A549 (cell line): Measurements from ENCODE around the gene PLTP. TPM values are rescaled to one million over a fixed set of nuclear protein-coding genes. Genes with fewer than 3 reads are reported as not detected.
A peak's percentile ranks its signal among the peaks of the same experiment; 100 is the strongest.

Source experiments
- ATAC-seq, 2 experiments: fragments of 200-7000 bp in 1 of 2; fragments of >200 bp in 1 of 2; cut with Nextera tagmentation in 1 of 2; cut with Tn5 transposase in 1 of 2; 3 replicates each; pipeline versions ENCODE4 v1.8.0 to v1.9.1; 2018 to 2020; ENCODE audit warnings: mild to moderate bottlenecking in 1 of 2, moderate library complexity in 1 of 2
- CTCF ChIA-PET: fragments of 300-600 bp; sonication (Branson Sonifier 250); formaldehyde crosslinking; extraction: SDS; loops from one replicate; lab custom pipeline; 2021; ENCODE audit warnings: antibody characterized with exemption, inconsistent platforms; lab: Yijun Ruan, JAX
- POLR2A ChIA-PET: fragments of 350-600 bp; formaldehyde crosslinking; extraction: SDS; loops from one replicate; lab custom pipeline; 2021; ENCODE audit warnings: antibody characterized with exemption, inconsistent platforms; lab: Yijun Ruan, JAX
- DNase-seq, 2 experiments: peaks; one replicate each; pipeline versions ENCODE4 v3.0.0 to v3.0.0-alpha.2; 2011 to 2016; ENCODE audit warnings: low read depth in 1 of 2, low spot score in 1 of 2
- FAIRE-seq: peaks from 2 replicates; lab custom pipeline; 2011; peaks lifted over from hg19 to GRCh38; lab: Jason Lieb, UNC
- H3K27ac ChIP-seq, 2 experiments: fragments of >200 bp; sonication (Bioruptor Twin); formaldehyde crosslinking; 3 replicates each; pipeline ENCODE4 v1.5.1; 2016 to 2017
- H3K4me1 ChIP-seq: fragments of >200 bp; sonication (Bioruptor Twin); formaldehyde crosslinking; 3 replicates; pipeline ENCODE4 v1.6.1; 2016
- H3K4me2 ChIP-seq: fragments of >200 bp; sonication (Bioruptor Twin); formaldehyde crosslinking; 3 replicates; pipeline ENCODE4 v1.6.1; 2016
- H3K4me3 ChIP-seq: fragments of >200 bp; sonication (Bioruptor Twin); formaldehyde crosslinking; 3 replicates; pipeline ENCODE4 v1.5.1; 2016
- H3K9me3 ChIP-seq: fragments of >200 bp; sonication (Bioruptor Twin); formaldehyde crosslinking; 3 replicates; pipeline ENCODE4 v1.6.1; 2016
- BHLHE40 ChIP-seq: IDR thresholded peaks from 2 replicates; pipeline ENCODE4 v1.6.1; 2012; ENCODE audit warnings: low read depth, low read length, inconsistent platforms
- CBX8 ChIP-seq: fragments of 200-600 bp; sonication (generic); IDR thresholded peaks from 2 replicates; pipeline ENCODE4 v1.6.1; 2016
- CEBPB ChIP-seq, 2 experiments: fragments of >200 bp in 1 of 2; sonication (Bioruptor Twin) in 1 of 2; formaldehyde crosslinking in 1 of 2; IDR thresholded peaks; 2 replicates each; pipeline ENCODE4 v1.6.1; 2012 to 2016
- ESRRA ChIP-seq: fragments of 150-350 bp; IDR thresholded peaks from 2 replicates; pipeline ENCODE4 v1.6.1; 2014; ENCODE audit warnings: mild to moderate bottlenecking, low read length, borderline replicate concordance
- GATA3 ChIP-seq: IDR thresholded peaks from 2 replicates; pipeline ENCODE4 v1.6.1; 2012; ENCODE audit warnings: borderline replicate concordance
- HEYL ChIP-seq: fragments of 250-450 bp; sonication (Bioruptor Pico); IDR thresholded peaks from 2 replicates; pipeline ENCODE4 v1.8.0; 2021; ENCODE audit warnings: mild to moderate bottlenecking, moderate library complexity
- HOXB13 ChIP-seq: fragments of 250-450 bp; sonication (Bioruptor Pico); IDR thresholded peaks from 2 replicates; pipeline ENCODE4 v1.5.0; 2020; ENCODE audit warnings: low read depth, mild to moderate bottlenecking, moderate library complexity
- MAZ ChIP-seq: fragments of 150-350 bp; IDR thresholded peaks from 2 replicates; pipeline ENCODE4 v1.6.1; 2014; ENCODE audit warnings: antibody characterized with exemption, low read depth, low read length, borderline replicate concordance
- NR3C1 ChIP-seq: fragments of >200 bp; sonication (Bioruptor Twin); formaldehyde crosslinking; IDR thresholded peaks from 3 replicates; pipeline ENCODE4 v1.6.1; 2017
- POLR2AphosphoS2 ChIP-seq: conservative IDR thresholded peaks from 2 replicates; pipeline ENCODE4 v1.6.1; 2012; ENCODE audit warnings: low read length, improper control_type of control experiment, inconsistent platforms
- RAD21 ChIP-seq, 2 experiments: fragments of >200 bp in 1 of 2; sonication (Bioruptor Twin) in 1 of 2; formaldehyde crosslinking in 1 of 2; IDR thresholded peaks in 1 of 2; conservative IDR thresholded peaks in 1 of 2; 2 replicates in 1 of 2; 3 replicates in 1 of 2; pipeline ENCODE4 v1.6.1; 2012 to 2018; ENCODE audit warnings: inconsistent platforms in 1 of 2
- RARB ChIP-seq: fragments of 250-450 bp; sonication (Bioruptor Pico); IDR thresholded peaks from 2 replicates; pipeline ENCODE4 v1.8.0; 2021; ENCODE audit warnings: mild to moderate bottlenecking, moderate library complexity
- TFCP2L1 ChIP-seq: fragments of 250-450 bp; sonication (Bioruptor Pico); IDR thresholded peaks from 2 replicates; pipeline ENCODE4 v1.5.0; 2021; ENCODE audit warnings: mild to moderate bottlenecking
- ZFP36 ChIP-seq: fragments of 450-650 bp; IDR thresholded peaks from 2 replicates; pipeline ENCODE4 v1.6.1; 2014; ENCODE audit warnings: borderline replicate concordance; ENCODE audit not compliant: partially characterized antibody
- WGBS: methylation state at CpG from one replicate; pipeline ENCODE4 v1.1.6; 2017; ENCODE audit errors: missing lambda C conversion rate; 5-methylcytosine and 5-hydroxymethylcytosine counted together
- polyA plus RNA-seq, 4 experiments: library from polyadenylated mRNA; depleted of rRNA in 3 of 4; stranded (reverse); fragments of >200 nt; fragmentation: RNase III in 1 of 4; extraction: RNeasy Plus Mini Kit Qiagen cat#74134 plus additional on column Dnase treatment in 1 of 4; gene quantifications; 2 replicates in 3 of 4; 3 replicates in 1 of 4; pipeline ENCODE4 v1.2.3, GENCODE V29; 2011 to 2017
- TF ChIP-seq, protein P1 (sequence below): IDR thresholded peaks from 2 replicates; pipeline ENCODE4 v1.6.1; 2012
- TF ChIP-seq, protein P2 (sequence below): fragments of >200 bp; sonication (Bioruptor Twin); formaldehyde crosslinking; IDR thresholded peaks from 2 replicates; pipeline ENCODE4 v1.6.1; 2016
- TF ChIP-seq, protein P3 (sequence below): fragments of 250-450 bp; sonication (Bioruptor Pico); IDR thresholded peaks from 2 replicates; pipeline ENCODE4 v1.5.0; 2020; ENCODE audit warnings: low read depth, mild to moderate bottlenecking, moderate library complexity
- TF ChIP-seq, protein P4 (sequence below): IDR thresholded peaks from 2 replicates; pipeline ENCODE4 v1.6.1; 2012
- TF ChIP-seq, protein P5 (sequence below): fragments of 200-600 bp; sonication (generic); IDR thresholded peaks from 2 replicates; pipeline ENCODE4 v1.6.1; 2016; ENCODE audit warnings: antibody characterized with exemption, mild to moderate bottlenecking, moderate library complexity
- TF ChIP-seq, protein P6 (sequence below): IDR thresholded peaks from 2 replicates; pipeline ENCODE4 v1.6.1; 2012; ENCODE audit warnings: low read depth, borderline replicate concordance
- TF ChIP-seq, protein P7 (sequence below): fragments of 450-650 bp; IDR thresholded peaks from 2 replicates; pipeline ENCODE4 v1.6.1; 2014; ENCODE audit warnings: antibody characterized with exemption

The PLTP gene
- polyA plus RNA-seq, 2 of the 4 experiments (the other 2 are of a cell fraction) = 1.6 to 2.7 TPM

DNA sequence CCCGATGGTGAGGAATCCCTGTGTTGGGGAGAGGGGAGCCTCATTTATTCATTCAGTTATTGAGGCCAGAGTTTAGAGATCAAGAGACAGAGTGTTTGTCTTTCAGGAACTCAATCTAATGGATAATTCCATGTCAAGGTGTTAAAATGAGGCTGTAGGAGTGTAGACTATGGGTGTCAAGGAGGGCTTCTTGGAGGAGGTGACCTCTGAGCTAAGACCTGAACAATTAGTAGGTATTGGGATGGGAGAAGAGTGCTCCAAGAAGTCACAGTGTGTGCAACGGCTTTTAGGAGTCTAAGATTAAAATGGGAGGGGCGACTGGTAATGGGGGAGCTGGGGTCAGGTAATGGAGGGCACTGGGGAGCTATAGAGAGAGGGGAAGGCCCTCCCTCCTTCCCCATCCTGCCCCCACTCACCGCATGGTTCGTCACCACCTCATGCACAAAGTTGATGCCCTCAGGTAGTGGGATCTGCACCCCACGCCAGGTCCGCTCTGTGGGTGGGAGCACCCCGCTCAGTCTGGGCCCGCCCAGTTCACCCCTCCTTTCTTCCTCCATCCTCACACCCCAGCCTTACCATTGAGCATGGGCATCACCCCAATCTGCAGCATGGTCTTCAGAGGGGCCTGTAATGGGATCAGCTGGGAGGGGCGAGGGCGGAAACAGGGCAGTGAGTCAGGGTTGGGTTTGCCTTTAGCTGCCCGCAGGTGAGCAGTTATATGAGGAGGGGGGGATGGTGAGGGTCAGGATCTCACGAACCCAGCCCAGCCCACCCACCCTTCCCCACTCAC is 12.7 kb downstream of the PLTP start:
- ChIA-PET CTCF (interaction anchor here (1.1 to 2.0 kb wide), 5 partner anchors 10 to 1042 kb away, joined by 3 to 8 read pairs (median 5); no protein-coding TSS in a partner anchor), POLR2A (interaction anchor here (0.7 to 1.0 kb wide), 2 partner anchors 12 to 18 kb away, joined by 3 to 4 read pairs; partner anchors contain the start of genes PLTP and ZSWIM1)
- ATAC-seq = no peak

DNA sequence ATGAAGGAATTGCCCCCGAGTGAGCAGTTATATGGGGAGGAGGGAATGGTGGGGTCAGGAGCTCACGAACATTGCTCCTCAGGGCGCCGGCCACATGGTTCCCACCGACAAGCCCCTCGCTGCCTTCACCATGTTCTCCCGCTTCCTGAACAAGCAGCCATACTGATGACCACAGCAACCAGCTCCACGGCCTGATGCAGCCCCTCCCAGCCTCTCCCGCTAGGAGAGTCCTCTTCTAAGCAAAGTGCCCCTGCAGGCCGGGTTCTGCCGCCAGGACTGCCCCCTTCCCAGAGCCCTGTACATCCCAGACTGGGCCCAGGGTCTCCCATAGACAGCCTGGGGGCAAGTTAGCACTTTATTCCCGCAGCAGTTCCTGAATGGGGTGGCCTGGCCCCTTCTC is 13.7 kb downstream of the PLTP start:
- no peak for FAIRE-seq
- Histone ChIP-seq H3K9me3 (no peaks in the 10 kb centered on the region), H3K27ac (no peak overlapping the region), H3K4me1 (no peaks in the 10 kb centered on the region), H3K4me3 (no peak overlapping the region), H3K4me2 (no peak overlapping the region)
- ChIA-PET POLR2A (no interaction called here), CTCF (no interaction called here)
- ATAC-seq = no peak
- TF ChIP-seq CBX8 (no peak), GATA3 (no peak), MAZ (no peak), BHLHE40 (no peak), HOXB13 (no peak), RARB (no peak), RAD21 (conservative IDR thresholded peaks at IDR 0.05 in 1 of 2, IDR thresholded peaks at IDR 0.05 in 1 of 2) (no peak), HEYL (no peak), TFCP2L1 (no peak), ESRRA (no peak), NR3C1 (no peak), POLR2AphosphoS2 (no peak), CEBPB (IDR thresholded peaks at IDR 0.05) (no peak)
- TF ChIP-seq, protein P1, sequence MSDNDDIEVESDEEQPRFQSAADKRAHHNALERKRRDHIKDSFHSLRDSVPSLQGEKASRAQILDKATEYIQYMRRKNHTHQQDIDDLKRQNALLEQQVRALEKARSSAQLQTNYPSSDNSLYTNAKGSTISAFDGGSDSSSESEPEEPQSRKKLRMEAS = no peak
- TF ChIP-seq, protein P2, sequence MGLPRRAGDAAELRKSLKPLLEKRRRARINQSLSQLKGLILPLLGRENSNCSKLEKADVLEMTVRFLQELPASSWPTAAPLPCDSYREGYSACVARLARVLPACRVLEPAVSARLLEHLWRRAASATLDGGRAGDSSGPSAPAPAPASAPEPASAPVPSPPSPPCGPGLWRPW = no peak
- TF ChIP-seq, protein P3, sequence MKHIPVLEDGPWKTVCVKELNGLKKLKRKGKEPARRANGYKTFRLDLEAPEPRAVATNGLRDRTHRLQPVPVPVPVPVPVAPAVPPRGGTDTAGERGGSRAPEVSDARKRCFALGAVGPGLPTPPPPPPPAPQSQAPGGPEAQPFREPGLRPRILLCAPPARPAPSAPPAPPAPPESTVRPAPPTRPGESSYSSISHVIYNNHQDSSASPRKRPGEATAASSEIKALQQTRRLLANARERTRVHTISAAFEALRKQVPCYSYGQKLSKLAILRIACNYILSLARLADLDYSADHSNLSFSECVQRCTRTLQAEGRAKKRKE (CRISPR knock-in tag) = no peak
- TF ChIP-seq, protein P4, sequence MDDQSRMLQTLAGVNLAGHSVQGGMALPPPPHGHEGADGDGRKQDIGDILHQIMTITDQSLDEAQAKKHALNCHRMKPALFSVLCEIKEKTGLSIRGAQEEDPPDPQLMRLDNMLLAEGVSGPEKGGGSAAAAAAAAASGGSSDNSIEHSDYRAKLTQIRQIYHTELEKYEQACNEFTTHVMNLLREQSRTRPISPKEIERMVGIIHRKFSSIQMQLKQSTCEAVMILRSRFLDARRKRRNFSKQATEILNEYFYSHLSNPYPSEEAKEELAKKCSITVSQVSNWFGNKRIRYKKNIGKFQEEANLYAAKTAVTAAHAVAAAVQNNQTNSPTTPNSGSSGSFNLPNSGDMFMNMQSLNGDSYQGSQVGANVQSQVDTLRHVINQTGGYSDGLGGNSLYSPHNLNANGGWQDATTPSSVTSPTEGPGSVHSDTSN = no peak
- TF ChIP-seq, protein P5, sequence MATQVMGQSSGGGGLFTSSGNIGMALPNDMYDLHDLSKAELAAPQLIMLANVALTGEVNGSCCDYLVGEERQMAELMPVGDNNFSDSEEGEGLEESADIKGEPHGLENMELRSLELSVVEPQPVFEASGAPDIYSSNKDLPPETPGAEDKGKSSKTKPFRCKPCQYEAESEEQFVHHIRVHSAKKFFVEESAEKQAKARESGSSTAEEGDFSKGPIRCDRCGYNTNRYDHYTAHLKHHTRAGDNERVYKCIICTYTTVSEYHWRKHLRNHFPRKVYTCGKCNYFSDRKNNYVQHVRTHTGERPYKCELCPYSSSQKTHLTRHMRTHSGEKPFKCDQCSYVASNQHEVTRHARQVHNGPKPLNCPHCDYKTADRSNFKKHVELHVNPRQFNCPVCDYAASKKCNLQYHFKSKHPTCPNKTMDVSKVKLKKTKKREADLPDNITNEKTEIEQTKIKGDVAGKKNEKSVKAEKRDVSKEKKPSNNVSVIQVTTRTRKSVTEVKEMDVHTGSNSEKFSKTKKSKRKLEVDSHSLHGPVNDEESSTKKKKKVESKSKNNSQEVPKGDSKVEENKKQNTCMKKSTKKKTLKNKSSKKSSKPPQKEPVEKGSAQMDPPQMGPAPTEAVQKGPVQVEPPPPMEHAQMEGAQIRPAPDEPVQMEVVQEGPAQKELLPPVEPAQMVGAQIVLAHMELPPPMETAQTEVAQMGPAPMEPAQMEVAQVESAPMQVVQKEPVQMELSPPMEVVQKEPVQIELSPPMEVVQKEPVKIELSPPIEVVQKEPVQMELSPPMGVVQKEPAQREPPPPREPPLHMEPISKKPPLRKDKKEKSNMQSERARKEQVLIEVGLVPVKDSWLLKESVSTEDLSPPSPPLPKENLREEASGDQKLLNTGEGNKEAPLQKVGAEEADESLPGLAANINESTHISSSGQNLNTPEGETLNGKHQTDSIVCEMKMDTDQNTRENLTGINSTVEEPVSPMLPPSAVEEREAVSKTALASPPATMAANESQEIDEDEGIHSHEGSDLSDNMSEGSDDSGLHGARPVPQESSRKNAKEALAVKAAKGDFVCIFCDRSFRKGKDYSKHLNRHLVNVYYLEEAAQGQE = no peak
- TF ChIP-seq, protein P6, sequence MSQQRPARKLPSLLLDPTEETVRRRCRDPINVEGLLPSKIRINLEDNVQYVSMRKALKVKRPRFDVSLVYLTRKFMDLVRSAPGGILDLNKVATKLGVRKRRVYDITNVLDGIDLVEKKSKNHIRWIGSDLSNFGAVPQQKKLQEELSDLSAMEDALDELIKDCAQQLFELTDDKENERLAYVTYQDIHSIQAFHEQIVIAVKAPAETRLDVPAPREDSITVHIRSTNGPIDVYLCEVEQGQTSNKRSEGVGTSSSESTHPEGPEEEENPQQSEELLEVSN = no peak
- TF ChIP-seq, protein P7, sequence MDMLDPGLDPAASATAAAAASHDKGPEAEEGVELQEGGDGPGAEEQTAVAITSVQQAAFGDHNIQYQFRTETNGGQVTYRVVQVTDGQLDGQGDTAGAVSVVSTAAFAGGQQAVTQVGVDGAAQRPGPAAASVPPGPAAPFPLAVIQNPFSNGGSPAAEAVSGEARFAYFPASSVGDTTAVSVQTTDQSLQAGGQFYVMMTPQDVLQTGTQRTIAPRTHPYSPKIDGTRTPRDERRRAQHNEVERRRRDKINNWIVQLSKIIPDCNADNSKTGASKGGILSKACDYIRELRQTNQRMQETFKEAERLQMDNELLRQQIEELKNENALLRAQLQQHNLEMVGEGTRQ = no peak
- WGBS = 86% methylated on average over 12 of the region's 12 CpGs
- DNase-seq = no peak

More for the DNA sequence above, 12.7 kb downstream of the PLTP start:
- Histone ChIP-seq H3K4me3 (no peak overlapping the region), H3K4me2 (no peak overlapping the region), H3K9me3 (no peaks in the 10 kb centered on the region)
- TF ChIP-seq, protein P3 (CRISPR knock-in tag) = no peak
- peak; percentile 64 for TF ChIP-seq ZFP36
- TF ChIP-seq, all 56 proteins: peak for 1
- Histone ChIP-seq H3K27ac (no peak overlapping the region), H3K4me1 (no peaks in the 10 kb centered on the region)
- 83% methylated on average over 13 of the region's 13 CpGs for WGBS
- DNase-seq (no peak), FAIRE-seq (no peak)
